SJCRH30 (cell line): ENCODE data around the gene CCDC152. TPM values are rescaled to one million over a fixed set of nuclear protein-coding genes. Genes with fewer than 3 reads are reported as not detected.
"Not testable (repeated sequence)": the region's sequence is repeated elsewhere in the genome, so short reads cannot be mapped to it uniquely, and the experiment has no call there.

ENCODE experiments used
- DNase-seq, 2 experiments: peaks; one replicate each; pipeline ENCODE4 v3.0.0-alpha.2; 2015 to 2020
- H3K27ac ChIP-seq: fragments of 250-450 bp; sonication (Bioruptor Pico); 2 replicates; pipeline ENCODE4 v1.5.1; 2020; ENCODE audit warnings: mild to moderate bottlenecking, moderate library complexity
- H3K27me3 ChIP-seq: fragments of 250-450 bp; sonication (Bioruptor Pico); 2 replicates; pipeline ENCODE4 v1.5.1; 2020; ENCODE audit warnings: mild to moderate bottlenecking, moderate library complexity
- H3K36me3 ChIP-seq: fragments of 250-450 bp; sonication (Bioruptor Pico); 2 replicates; pipeline ENCODE4 v1.5.1; 2020; ENCODE audit warnings: mild to moderate bottlenecking, moderate library complexity
- H3K4me1 ChIP-seq: fragments of 250-450 bp; sonication (Bioruptor Pico); 2 replicates; pipeline ENCODE4 v1.5.1; 2020; ENCODE audit warnings: mild to moderate bottlenecking, moderate library complexity
- H3K4me3 ChIP-seq: fragments of 250-450 bp; sonication (Bioruptor Pico); 2 replicates; pipeline ENCODE4 v1.5.1; 2020; ENCODE audit warnings: mild to moderate bottlenecking, moderate library complexity
- H3K9me3 ChIP-seq: fragments of 250-450 bp; sonication (Bioruptor Pico); replicated peaks from 2 replicates; pipeline ENCODE4 v1.5.1; 2020; ENCODE audit warnings: mild to moderate bottlenecking, moderate library complexity
- total RNA-seq: library from RNA; depleted of rRNA; stranded (reverse); fragments of >200 nt; shearing (Covaris generic); gene quantifications from 2 replicates; pipeline ENCODE4 v1.2.3, GENCODE V29; 2014

Gene CCDC152
- total RNA-seq, 1 experiment from 2014 or later: 0.20 TPM

- no peaks in the 10 kb centered on the region for H3K27me3 ChIP-seq
- no peak overlapping the region for H3K4me3 ChIP-seq
- no peaks in the 10 kb centered on the region for H3K4me1 ChIP-seq
- H3K36me3 ChIP-seq: no peaks in the 10 kb centered on the region
- DNase-seq: no peak
- no peak overlapping the region for H3K27ac ChIP-seq
- no peaks in the 10 kb centered on the region for H3K9me3 ChIP-seq
These were observed 56.9 kb downstream of the CCDC152 start for GRCh38 chr5:42813533-42813932.

- not testable (repeated sequence) for H3K4me1 ChIP-seq, DNase-seq, H3K27me3 ChIP-seq, H3K9me3 ChIP-seq, H3K4me3 ChIP-seq, H3K36me3 ChIP-seq, H3K27ac ChIP-seq
These were observed 59.9 kb downstream of the CCDC152 start for GRCh38 chr5:42816546-42816945.

GRCh38 chr5:42819745-42820144, 63.1 kb downstream of the CCDC152 start:
- Histone ChIP-seq H3K27me3 (no peaks in the 10 kb centered on the region), H3K4me3 (no peak overlapping the region), H3K9me3 (no peaks in the 10 kb centered on the region), H3K36me3 (no peaks in the 10 kb centered on the region), H3K27ac (no peak overlapping the region), H3K4me1 (no peaks in the 10 kb centered on the region)
- no peak for DNase-seq

GRCh38 chr5:42822548-42822947, 65.9 kb downstream of the CCDC152 start:
- H3K4me1 ChIP-seq: no peaks in the 10 kb centered on the region
- no peaks in the 10 kb centered on the region for H3K9me3 ChIP-seq
- no peak for DNase-seq
- no peaks in the 10 kb centered on the region for H3K27me3 ChIP-seq
- no peaks in the 10 kb centered on the region for H3K36me3 ChIP-seq
- no peak overlapping the region for H3K4me3 ChIP-seq
- H3K27ac ChIP-seq: no peak overlapping the region

GRCh38 chr5:42824347-42824976, 67.8 kb downstream of the CCDC152 start:
- Histone ChIP-seq H3K27me3 (no peaks in the 10 kb centered on the region), H3K4me1 (no peaks in the 10 kb centered on the region), H3K4me3 (no peak overlapping the region), H3K9me3 (no peaks in the 10 kb centered on the region), H3K36me3 (no peaks in the 10 kb centered on the region), H3K27ac (no peak overlapping the region)
- no peak for DNase-seq

GRCh38 chr5:42825422-42826148, 69.0 kb downstream of the CCDC152 start:
- H3K36me3 ChIP-seq: no peaks in the 10 kb centered on the region
- no peak overlapping the region for H3K4me3 ChIP-seq
- no peaks in the 10 kb centered on the region for H3K9me3 ChIP-seq
- H3K4me1 ChIP-seq: no peaks in the 10 kb centered on the region
- no peaks in the 10 kb centered on the region for H3K27me3 ChIP-seq
- no peak overlapping the region for H3K27ac ChIP-seq
- no peak for DNase-seq

- DNase-seq: no peak
- Histone ChIP-seq H3K36me3 (no peaks in the 10 kb centered on the region), H3K9me3 (0 out of 2 replicates have a peak, but pooled peaks cover 3% of the 10 kb centered on the region), H3K4me1 (no peaks in the 10 kb centered on the region), H3K27ac (no peak overlapping the region), H3K27me3 (no peaks in the 10 kb centered on the region), H3K4me3 (no peak overlapping the region)
These were observed 70.3 kb downstream of the CCDC152 start for GRCh38 chr5:42826757-42827515.

GRCh38 chr5:42828671-42829070, 72.1 kb downstream of the CCDC152 start:
- H3K4me3 ChIP-seq: no peak overlapping the region
- no peak overlapping the region for H3K27ac ChIP-seq
- H3K36me3 ChIP-seq: no peaks in the 10 kb centered on the region
- no peak for DNase-seq
- H3K4me1 ChIP-seq: no peaks in the 10 kb centered on the region
- H3K9me3 ChIP-seq: peaks cover 9% of the 10 kb centered on the region; the same call in 1 of the 2 replicates
- H3K27me3 ChIP-seq: no peaks in the 10 kb centered on the region

- Histone ChIP-seq H3K9me3 (peaks cover 12% of the 10 kb centered on the region), H3K27ac (no peak overlapping the region), H3K4me3 (no peak overlapping the region), H3K4me1 (no peaks in the 10 kb centered on the region), H3K36me3 (no peaks in the 10 kb centered on the region), H3K27me3 (no peaks in the 10 kb centered on the region)
- no peak for DNase-seq
These were observed 74.3 kb downstream of the CCDC152 start for GRCh38 chr5:42830924-42831323.

- H3K27me3 ChIP-seq: no peaks in the 10 kb centered on the region
- no peaks in the 10 kb centered on the region for H3K4me1 ChIP-seq
- DNase-seq: no peak
- H3K4me3 ChIP-seq: no peak overlapping the region
- no peaks in the 10 kb centered on the region for H3K36me3 ChIP-seq
- no peak overlapping the region for H3K27ac ChIP-seq
- peaks cover 12% of the 10 kb centered on the region for H3K9me3 ChIP-seq
These were observed 75.4 kb downstream of the CCDC152 start for GRCh38 chr5:42832060-42832459.

GRCh38 chr5:42836070-42836769, 79.6 kb downstream of the CCDC152 start:
- H3K36me3 ChIP-seq: no peaks in the 10 kb centered on the region
- peaks cover 3% of the 10 kb centered on the region; the same call in 1 of the 2 replicates for H3K4me1 ChIP-seq
- no peak overlapping the region for H3K27ac ChIP-seq
- H3K27me3 ChIP-seq: no peaks in the 10 kb centered on the region
- peaks cover 12% of the 10 kb centered on the region for H3K9me3 ChIP-seq
- no peak for DNase-seq
- H3K4me3 ChIP-seq: no peak overlapping the region

GRCh38 chr5:42837601-42838000, 81.0 kb downstream of the CCDC152 start:
- Histone ChIP-seq H3K4me1 (peaks cover 3% of the 10 kb centered on the region; the same call in 1 of the 2 replicates), H3K27ac (no peak overlapping the region), H3K36me3 (no peaks in the 10 kb centered on the region), H3K9me3 (peaks cover 10% of the 10 kb centered on the region), H3K27me3 (no peaks in the 10 kb centered on the region), H3K4me3 (no peak overlapping the region)
- no peak for DNase-seq

GRCh38 chr5:42839196-42839595, 82.6 kb downstream of the CCDC152 start:
- Histone ChIP-seq H3K27me3 (no peaks in the 10 kb centered on the region), H3K27ac (no peak overlapping the region), H3K4me3 (no peak overlapping the region), H3K9me3 (peaks cover 9% of the 10 kb centered on the region), H3K36me3 (no peaks in the 10 kb centered on the region), H3K4me1 (peaks cover 10% of the 10 kb centered on the region)
- no peak for DNase-seq

- Histone ChIP-seq H3K9me3 (peaks cover 8% of the 10 kb centered on the region), H3K27ac (no peak overlapping the region), H3K4me3 (no peak overlapping the region), H3K27me3 (no peaks in the 10 kb centered on the region), H3K4me1 (peaks cover 10% of the 10 kb centered on the region), H3K36me3 (no peaks in the 10 kb centered on the region)
- DNase-seq: no peak
These were observed 83.7 kb downstream of the CCDC152 start for GRCh38 chr5:42840269-42840668.
